Esophagus muscularis mucosa (tissue), 4 donors: Measurements from ENCODE around the gene BBS9. TPM values are rescaled to one million over a fixed set of nuclear protein-coding genes. Genes with fewer than 3 reads are reported as not detected.

Experiments
- DNase-seq: peaks from one replicate; pipeline ENCODE4 v3.0.0-alpha.2; 2017; ENCODE audit errors: extremely low spot score
- H3K27ac ChIP-seq, 4 donors: fragments of 200-600 bp; sonication (generic); replicated peaks in 1 of 4; 1 replicate in 3 of 4; 2 replicates in 1 of 4; pipeline ENCODE4 v1.5.1; 2016 to 2019; ENCODE audit warnings: mild to moderate bottlenecking in 1 of 4
- H3K27me3 ChIP-seq, 4 donors: fragments of 200-600 bp; sonication (generic); one replicate each; pipeline versions ENCODE4 v1.5.1 to v1.6.0; 2016 to 2019
- H3K36me3 ChIP-seq, 4 donors: fragments of 200-600 bp; sonication (generic); one replicate each; pipeline ENCODE4 v1.5.1; 2016 to 2019
- H3K4me1 ChIP-seq, 4 donors: fragments of 200-600 bp; sonication (generic); one replicate each; pipeline ENCODE4 v1.5.1; 2016 to 2019
- H3K4me3 ChIP-seq, 4 donors: fragments of 200-600 bp; sonication (generic); 1 replicate in 2 of 4; 2 replicates in 2 of 4; pipeline ENCODE4 v1.5.1; 2016 to 2019; ENCODE audit warnings: mild to moderate bottlenecking in 4 of 4, moderate library complexity in 1 of 4
- H3K9me3 ChIP-seq, 4 donors: fragments of 200-600 bp; sonication (generic); 1 replicate in 3 of 4; 2 replicates in 1 of 4; pipeline ENCODE4 v1.5.1; 2016 to 2019
- EP300 ChIP-seq: sonication (generic); formaldehyde crosslinking; IDR thresholded peaks from one replicate; pipeline ENCODE4 v1.6.1; 2017; ENCODE audit warnings: antibody characterized with exemption
- POLR2A ChIP-seq: fragments of 450-650 bp; IDR thresholded peaks from one replicate; pipeline ENCODE4 v1.6.1; 2017; ENCODE audit warnings: antibody characterized with exemption, moderate library complexity, mild to moderate bottlenecking, low read depth
- POLR2AphosphoS5 ChIP-seq, 2 donors: sonication (generic); formaldehyde crosslinking; IDR thresholded peaks; one replicate each; pipeline ENCODE4 v1.6.1; 2017; ENCODE audit warnings: antibody characterized with exemption in 2 of 2
- WGBS: methylation state at CpG from one replicate; pipeline ENCODE4 v1.1.5; 2018; 5-methylcytosine and 5-hydroxymethylcytosine counted together
- intact Hi-C: fragments of 100-400 bp; cut with DNase I; formaldehyde crosslinking; loops from one replicate; pipeline ENCODE4 v1.15.1; 2023
- total RNA-seq, 4 donors: library from RNA; depleted of rRNA; stranded (reverse); fragments of >200 nt; gene quantifications; one replicate each; pipeline versions ENCODE4 v1.1.0 to v1.2.1, GENCODE V29; 2016
- TF ChIP-seq, protein P1 (sequence below), 3 experiments: fragments of 200-600 bp in 2 of 3; fragments of 450-650 bp in 1 of 3; sonication (generic) in 2 of 3; IDR thresholded peaks; one replicate each; pipeline ENCODE4 v1.5.1; 2017 to 2019; ENCODE audit warnings: antibody characterized with exemption in 3 of 3, mild to moderate bottlenecking in 2 of 3, moderate library complexity in 1 of 3

Gene BBS9
- total RNA-seq, 4 donors from 2014 or later = 14.7 to 20.8 (median 16.3) TPM

DNA sequence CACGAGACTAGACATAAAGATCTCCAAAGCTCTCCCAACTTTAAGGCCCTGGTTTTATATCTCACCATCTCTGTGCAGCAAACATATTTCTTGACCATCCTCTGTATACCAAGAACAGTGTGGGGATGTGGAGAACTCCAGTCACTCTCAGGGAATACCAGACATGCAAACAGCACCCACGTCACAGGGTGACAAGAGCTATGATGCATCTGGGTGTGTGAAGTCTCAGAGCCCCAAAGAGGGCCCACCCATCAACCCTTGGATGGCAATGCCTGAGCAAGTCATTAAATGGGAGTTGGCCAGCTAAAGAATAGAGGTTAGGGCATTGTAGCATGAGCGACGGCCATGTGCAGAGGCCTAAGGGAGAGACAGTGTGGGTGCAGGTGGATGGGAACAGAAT is 402.5 kb downstream of the BBS9 start:
- WGBS = 98% methylated on average over 4 of the region's 4 CpGs
- TF ChIP-seq POLR2AphosphoS5 (IDR thresholded peaks at IDR 0.05) (no peak), POLR2A (no peak), EP300 (no peak)
- TF ChIP-seq, protein P1, sequence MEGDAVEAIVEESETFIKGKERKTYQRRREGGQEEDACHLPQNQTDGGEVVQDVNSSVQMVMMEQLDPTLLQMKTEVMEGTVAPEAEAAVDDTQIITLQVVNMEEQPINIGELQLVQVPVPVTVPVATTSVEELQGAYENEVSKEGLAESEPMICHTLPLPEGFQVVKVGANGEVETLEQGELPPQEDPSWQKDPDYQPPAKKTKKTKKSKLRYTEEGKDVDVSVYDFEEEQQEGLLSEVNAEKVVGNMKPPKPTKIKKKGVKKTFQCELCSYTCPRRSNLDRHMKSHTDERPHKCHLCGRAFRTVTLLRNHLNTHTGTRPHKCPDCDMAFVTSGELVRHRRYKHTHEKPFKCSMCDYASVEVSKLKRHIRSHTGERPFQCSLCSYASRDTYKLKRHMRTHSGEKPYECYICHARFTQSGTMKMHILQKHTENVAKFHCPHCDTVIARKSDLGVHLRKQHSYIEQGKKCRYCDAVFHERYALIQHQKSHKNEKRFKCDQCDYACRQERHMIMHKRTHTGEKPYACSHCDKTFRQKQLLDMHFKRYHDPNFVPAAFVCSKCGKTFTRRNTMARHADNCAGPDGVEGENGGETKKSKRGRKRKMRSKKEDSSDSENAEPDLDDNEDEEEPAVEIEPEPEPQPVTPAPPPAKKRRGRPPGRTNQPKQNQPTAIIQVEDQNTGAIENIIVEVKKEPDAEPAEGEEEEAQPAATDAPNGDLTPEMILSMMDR (IDR thresholded peaks at IDR 0.05) = no peak
- Histone ChIP-seq H3K4me1 (no peaks in the 10 kb centered on the region), H3K36me3 (peaks cover 0 to 9% (median 0%) of the 10 kb centered on the region in 4 donors), H3K27ac (no peak overlapping the region), H3K4me3 (no peak overlapping the region), H3K9me3 (no peaks in the 10 kb centered on the region), H3K27me3 (no peaks in the 10 kb centered on the region)
- intact Hi-C loops = no loop called here
- DNase-seq = no peak

DNA sequence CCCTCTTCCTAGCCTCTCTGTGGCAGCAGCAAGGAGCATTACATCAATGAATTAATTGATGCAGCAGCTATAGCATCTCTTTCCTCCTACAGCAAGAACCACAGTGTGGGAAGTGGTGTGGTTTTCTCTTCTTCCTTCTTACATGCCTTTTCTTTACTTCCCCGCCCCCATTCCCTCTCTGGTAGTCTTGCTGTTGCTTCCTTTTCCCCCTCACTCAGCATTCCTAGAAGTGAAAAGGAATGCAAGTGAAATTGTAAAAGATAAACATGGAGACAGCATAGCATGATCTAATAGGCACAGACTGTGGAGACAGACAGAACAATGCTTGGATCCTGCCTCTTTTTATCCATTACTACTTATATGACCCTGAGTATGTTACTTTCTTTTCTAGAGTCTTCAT is 405.5 kb downstream of the BBS9 start:
- WGBS = 69% methylated on average over 1 of the region's 1 CpG

DNA sequence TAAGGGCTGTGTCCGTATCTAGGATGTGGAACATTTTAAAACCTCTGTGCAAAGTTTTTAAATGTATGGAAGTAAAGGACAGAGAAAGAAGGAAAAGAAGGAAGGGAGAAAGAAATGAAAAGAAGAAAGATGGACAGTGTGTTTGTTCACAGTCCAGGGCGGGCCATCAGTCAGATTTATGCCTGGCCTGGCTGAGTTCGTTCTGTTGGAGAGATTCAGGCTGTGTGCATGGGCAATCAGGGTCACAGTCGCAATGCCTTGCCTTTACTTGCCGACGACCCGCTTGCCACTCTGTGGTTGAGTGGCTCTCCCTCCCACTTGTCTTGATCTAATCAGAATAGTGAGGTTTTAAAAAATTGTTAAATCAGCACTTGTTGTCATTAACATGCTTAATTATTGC is 406.6 kb downstream of the BBS9 start:
- no peak for DNase-seq
- Histone ChIP-seq H3K27ac (no peak overlapping the region), H3K4me1 (peaks cover 0 to 6% (median 2%) of the 10 kb centered on the region in 4 donors), H3K9me3 (no peaks in the 10 kb centered on the region), H3K4me3 (no peak overlapping the region), H3K36me3 (peaks cover 0 to 9% (median 0%) of the 10 kb centered on the region in 4 donors), H3K27me3 (no peaks in the 10 kb centered on the region)
- 86% methylated on average over 7 of the region's 7 CpGs for WGBS
- intact Hi-C loops = no loop called here
- TF ChIP-seq, protein P1 (IDR thresholded peaks at IDR 0.05) = no peak
- TF ChIP-seq POLR2A (no peak), POLR2AphosphoS5 (IDR thresholded peaks at IDR 0.05) (no peak), EP300 (no peak)

More for the DNA sequence above, 405.5 kb downstream of the BBS9 start:
- Histone ChIP-seq H3K4me3 (no peak overlapping the region), H3K4me1 (peaks cover 0 to 5% (median 2%) of the 10 kb centered on the region in 4 donors), H3K9me3 (no peaks in the 10 kb centered on the region), H3K27me3 (no peaks in the 10 kb centered on the region), H3K27ac (no peak overlapping the region), H3K36me3 (peaks cover 0 to 9% (median 0%) of the 10 kb centered on the region in 4 donors)
- TF ChIP-seq EP300 (no peak), POLR2A (no peak), POLR2AphosphoS5 (IDR thresholded peaks at IDR 0.05) (no peak)
- TF ChIP-seq, protein P1 (IDR thresholded peaks at IDR 0.05) = no peak
- no peak for DNase-seq
- intact Hi-C loops = no loop called here

DNA sequence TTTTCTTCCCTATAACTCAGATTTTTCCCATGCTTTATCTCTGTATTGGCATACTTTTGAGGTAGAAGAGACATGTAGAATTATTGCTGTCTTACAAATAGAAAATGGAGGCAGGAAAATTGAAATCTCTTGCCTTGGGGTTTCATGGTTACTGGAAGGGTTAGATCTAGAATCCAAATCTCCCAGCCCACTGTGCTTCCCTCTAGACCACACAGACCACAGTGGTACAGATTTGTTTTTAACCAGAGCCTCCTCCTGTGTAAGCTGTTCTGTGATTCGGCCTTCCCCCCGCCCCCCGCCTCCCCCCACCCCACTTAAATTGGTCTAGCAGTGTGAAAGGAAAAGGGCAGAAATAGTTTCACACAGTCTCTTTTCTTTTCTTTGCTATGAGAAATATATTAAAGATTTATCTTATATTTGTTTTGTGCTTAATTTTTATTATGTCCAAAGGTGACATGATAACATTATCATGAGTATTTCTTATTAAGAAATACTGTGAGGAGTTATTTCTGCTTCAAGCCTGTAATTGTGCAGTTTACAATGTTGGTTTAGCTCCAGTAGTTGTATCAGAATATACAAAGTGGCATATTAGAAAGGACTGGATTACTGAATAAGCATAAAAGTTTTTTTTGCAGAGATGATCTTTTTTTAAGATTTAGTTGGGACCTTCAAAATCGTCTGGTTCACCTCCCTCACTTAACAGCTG is 407.2 kb downstream of the BBS9 start:
- Histone ChIP-seq H3K27ac (no peak overlapping the region), H3K4me3 (no peak overlapping the region), H3K4me1 (peaks cover 0 to 6% (median 2%) of the 10 kb centered on the region in 4 donors), H3K9me3 (no peaks in the 10 kb centered on the region), H3K36me3 (peaks cover 0 to 9% (median 0%) of the 10 kb centered on the region in 4 donors), H3K27me3 (no peaks in the 10 kb centered on the region)
- DNase-seq = no peak
- intact Hi-C loops = no loop called here
- WGBS = 61% methylated on average over 3 of the region's 4 CpGs
- no peak for TF ChIP-seq POLR2A
- TF ChIP-seq, protein P1 (IDR thresholded peaks at IDR 0.05) = no peak
- TF ChIP-seq EP300 = no peak
- no peak for TF ChIP-seq POLR2AphosphoS5 (IDR thresholded peaks at IDR 0.05)

DNA sequence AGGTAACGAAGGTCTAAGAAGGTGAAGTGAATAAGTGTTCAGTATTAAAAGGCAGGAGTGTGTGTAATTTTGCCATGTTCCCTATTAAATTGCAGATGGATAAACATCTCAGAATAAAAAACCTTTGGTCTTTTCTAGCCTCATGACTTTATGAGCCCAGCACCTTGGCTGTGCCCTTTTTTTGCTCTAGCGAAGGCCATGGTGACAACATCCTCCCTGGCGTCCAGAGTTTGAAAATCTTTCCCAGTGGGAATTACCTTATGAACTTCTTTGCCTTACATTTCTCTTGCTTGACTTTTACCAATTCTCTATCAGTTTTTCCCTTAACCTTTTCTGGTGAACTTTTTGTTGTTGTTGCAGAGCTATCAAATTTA is 407.7 kb downstream of the BBS9 start:
- H3K4me3 ChIP-seq = no peak overlapping the region
- TF ChIP-seq EP300 (no peak), POLR2AphosphoS5 (IDR thresholded peaks at IDR 0.05) (no peak), POLR2A (no peak)
- H3K36me3 ChIP-seq = peaks cover 0 to 9% (median 0%) of the 10 kb centered on the region in 4 donors
- H3K27me3 ChIP-seq = no peaks in the 10 kb centered on the region
- intact Hi-C loops = no loop called here
- no peak for DNase-seq
- peaks cover 0 to 6% (median 2%) of the 10 kb centered on the region in 4 donors for H3K4me1 ChIP-seq
- H3K9me3 ChIP-seq = no peaks in the 10 kb centered on the region
- H3K27ac ChIP-seq = no peak overlapping the region
- 87% methylated on average over 3 of the region's 3 CpGs for WGBS
